ENCODE measurements around the gene TFPT.
A peak's percentile ranks its signal among the peaks of the same experiment; 100 is the strongest.

DNA sequence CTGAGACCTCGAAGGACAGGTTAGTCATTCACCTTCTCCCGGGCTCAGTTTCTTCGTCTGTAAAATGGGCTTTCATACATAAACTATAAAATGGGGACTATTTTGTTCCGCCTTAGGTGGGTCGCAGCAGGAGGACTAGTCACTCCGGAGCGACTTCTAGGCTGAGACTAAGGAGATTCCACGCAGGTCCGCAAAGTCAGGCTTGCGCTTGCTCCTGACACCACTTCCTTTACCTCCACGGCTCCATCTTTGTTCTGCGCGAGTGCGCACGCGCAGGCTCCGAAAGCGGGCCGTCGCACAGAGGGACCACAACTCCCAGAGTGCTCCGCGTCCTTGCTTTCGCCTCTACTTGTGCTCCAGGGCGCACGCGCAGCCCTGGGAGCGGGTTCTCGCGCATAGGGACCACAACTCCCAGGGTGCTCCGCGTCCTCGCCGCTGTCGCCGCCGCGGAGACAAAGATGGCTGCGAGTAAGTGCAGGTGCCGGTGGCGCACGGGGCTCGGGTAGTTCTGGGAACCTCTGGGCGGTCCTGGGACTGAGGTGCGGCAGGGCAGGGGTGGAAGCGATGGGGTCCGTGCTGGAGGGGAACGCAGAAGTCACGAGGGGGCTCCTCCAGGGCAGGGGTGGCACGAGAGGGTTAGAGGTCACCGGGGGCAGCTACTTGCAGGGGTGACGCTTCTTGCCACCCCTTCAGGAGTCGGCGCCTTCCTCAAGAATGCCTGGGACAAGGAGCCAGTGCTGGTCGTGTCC, 12.9 kb downstream of the TFPT start, which contains the start of gene NDUFA3:
- peak; percentile 49 for TF ChIP-seq POLR2A (IDR thresholded peaks at IDR 0.05)
- TF ChIP-seq, protein P1, sequence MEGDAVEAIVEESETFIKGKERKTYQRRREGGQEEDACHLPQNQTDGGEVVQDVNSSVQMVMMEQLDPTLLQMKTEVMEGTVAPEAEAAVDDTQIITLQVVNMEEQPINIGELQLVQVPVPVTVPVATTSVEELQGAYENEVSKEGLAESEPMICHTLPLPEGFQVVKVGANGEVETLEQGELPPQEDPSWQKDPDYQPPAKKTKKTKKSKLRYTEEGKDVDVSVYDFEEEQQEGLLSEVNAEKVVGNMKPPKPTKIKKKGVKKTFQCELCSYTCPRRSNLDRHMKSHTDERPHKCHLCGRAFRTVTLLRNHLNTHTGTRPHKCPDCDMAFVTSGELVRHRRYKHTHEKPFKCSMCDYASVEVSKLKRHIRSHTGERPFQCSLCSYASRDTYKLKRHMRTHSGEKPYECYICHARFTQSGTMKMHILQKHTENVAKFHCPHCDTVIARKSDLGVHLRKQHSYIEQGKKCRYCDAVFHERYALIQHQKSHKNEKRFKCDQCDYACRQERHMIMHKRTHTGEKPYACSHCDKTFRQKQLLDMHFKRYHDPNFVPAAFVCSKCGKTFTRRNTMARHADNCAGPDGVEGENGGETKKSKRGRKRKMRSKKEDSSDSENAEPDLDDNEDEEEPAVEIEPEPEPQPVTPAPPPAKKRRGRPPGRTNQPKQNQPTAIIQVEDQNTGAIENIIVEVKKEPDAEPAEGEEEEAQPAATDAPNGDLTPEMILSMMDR (IDR thresholded peaks at IDR 0.05), result no peak

All from ovary (tissue), 3 donors.